ENCODE results near the gene HCN4. TPM values are rescaled to one million over a fixed set of nuclear protein-coding genes. Genes with fewer than 3 reads are reported as not detected.

Gene HCN4
- total and polyA plus RNA-seq, 2 of the 8 experiments (the other 6 are each of a cell fraction or from before 2014, with no cell fraction given) = 3.7 to 8.5 TPM

GRCh38 chr15:73341886-73342600 is 26.7 kb downstream of the HCN4 start:
- CTCF ChIA-PET (ENCODE audit: partially characterized antibody) = interaction anchor here (0.6 to 1.3 kb wide), 2 partner anchors 224 to 357 kb away, joined by 3 to 4 read pairs; no protein-coding TSS in a partner anchor
- no peaks in the 10 kb centered on the region for H3K4me1 ChIP-seq (replicated peaks in 1 of 4; ENCODE audit: control insufficient read depth in 3 of 4, insufficient read depth in 4 of 4, low read length in 3 of 4)
- H2AFZ ChIP-seq (ENCODE audit: low read length) = no peak overlapping the region
- no peak overlapping the region for H3K18ac ChIP-seq (ENCODE audit: extremely low read depth, low read length)
- no peak overlapping the region for H4K8ac ChIP-seq (ENCODE audit: extremely low read depth, insufficient read depth, low read length)
- H3K79me1 ChIP-seq (ENCODE audit: low read depth, low read length) = peaks cover 9% of the 10 kb centered on the region
- DNase-seq (ENCODE audit: low read depth in 1 of 2, low spot score in 2 of 2) (no peak), FAIRE-seq (no peak)
- POLR2A ChIA-PET (ENCODE audit: partially characterized antibody) = no interaction called here
- no peak overlapping the region for H4K91ac ChIP-seq (replicated peaks; ENCODE audit: insufficient read length, low read length)
- H2BK12ac ChIP-seq (ENCODE audit: low read depth, low read length) = no peak overlapping the region
- H3K4me2 ChIP-seq (ENCODE audit: insufficient read depth in 1 of 2, low read depth in 2 of 2, low read length in 2 of 2) = no peak overlapping the region
- no peak overlapping the region for H3K9ac ChIP-seq (replicated peaks in 1 of 4; ENCODE audit: extremely low read depth in 1 of 4, low read depth in 3 of 4, low read length in 3 of 4)
- H3K27me3 ChIP-seq (replicated peaks in 1 of 4; ENCODE audit: control insufficient read depth in 3 of 4, extremely low read depth in 1 of 4, insufficient read depth in 3 of 4, low read length in 3 of 4) = no peaks in the 10 kb centered on the region
- H3K4me3 ChIP-seq (ENCODE audit: extremely low read depth in 1 of 4, insufficient read depth in 2 of 4, low read depth in 3 of 4, low read length in 4 of 4) = no peak overlapping the region
- no peak overlapping the region for H3K14ac ChIP-seq (ENCODE audit: insufficient read length)
- no peak overlapping the region for H2AK5ac ChIP-seq (ENCODE audit: low read depth, low read length)
- H2BK20ac ChIP-seq (ENCODE audit: low read length) = no peak overlapping the region
- no peak overlapping the region for H2BK15ac ChIP-seq (ENCODE audit: low read length)
- WGBS, 2 experiments (ENCODE audit: extremely low coverage in 1 of 2, insufficient coverage in 1 of 2, insufficient read length in 1 of 2, insufficient replicate concordance in 2 of 2, low coverage in 1 of 2, low lambda C conversion rate in 2 of 2, missing lambda C conversion rate in 1 of 2) = 94% methylated on average over 14 of the region's 14 CpGs; no CpG with 5 or more reads in 1 of the 2 experiments
- H3K9me3 ChIP-seq (ENCODE audit: insufficient read depth in 2 of 2, low read depth in 1 of 2, low read length in 1 of 2) = peaks cover 0 to 3% of the 10 kb centered on the region in 2 experiments; a peak in 1 of 4 replicates
- H3K4ac ChIP-seq (replicated peaks; ENCODE audit: insufficient read length, low read depth, low read length) = no peak overlapping the region
- no peak overlapping the region for H4K5ac ChIP-seq (ENCODE audit: insufficient read length, low read depth, low read length)
- no peak overlapping the region for H3K56ac ChIP-seq (replicated peaks; ENCODE audit: insufficient read length, low read depth, low read length)
- H3K27ac ChIP-seq (ENCODE audit: low read depth, low read length) = no peak overlapping the region
- H2BK5ac ChIP-seq (ENCODE audit: low read depth, low read length) = no peak overlapping the region; the same call in 1 of the 2 replicates
- H3K23me2 ChIP-seq (ENCODE audit: low read depth, low read length) = no peaks in the 10 kb centered on the region
- H3K79me2 ChIP-seq (ENCODE audit: control insufficient read depth in 1 of 2, insufficient read depth in 2 of 2, low read length in 2 of 2) = peaks cover 0 to 30% of the 10 kb centered on the region in 2 experiments; a peak in 3 of 4 replicates
- no peak overlapping the region for H3K23ac ChIP-seq (ENCODE audit: insufficient read length)
- peaks cover 2 to 9% (median 6%) of the 10 kb centered on the region in 4 experiments; a peak in 6 of 8 replicates for H3K36me3 ChIP-seq (ENCODE audit: control insufficient read depth in 2 of 4, insufficient read depth in 4 of 4, low read length in 3 of 4)
- H2BK120ac ChIP-seq (replicated peaks; ENCODE audit: low read depth, low read length) = no peak overlapping the region
- peaks cover 4 to 19% of the 10 kb centered on the region in 2 experiments for H4K20me1 ChIP-seq (replicated peaks in 1 of 2; ENCODE audit: control insufficient read depth in 1 of 2, insufficient read depth in 2 of 2, low read length in 2 of 2)
- TF ChIP-seq BRCA1 (IDR thresholded peaks at IDR 0.05; ENCODE audit: low read depth, low read length) (no peak), RFX5 (IDR thresholded peaks at IDR 0.05; ENCODE audit: borderline replicate concordance, low read depth, low read length) (no peak), TEAD4 (IDR thresholded peaks at IDR 0.05; ENCODE audit: low read depth, low read length) (no peak), CBX5 (IDR thresholded peaks at IDR 0.05; ENCODE audit: low read depth, low read length) (no peak), SP1 (IDR thresholded peaks at IDR 0.05; ENCODE audit: low read depth, low read length) (no peak), SAP30 (IDR thresholded peaks at IDR 0.05; ENCODE audit: insufficient read depth, insufficient replicate concordance, low read length) (no peak), CTCF (IDR thresholded peaks at IDR 0.05; ENCODE audit: control extremely low read depth in 1 of 3, insufficient read depth in 1 of 3, low read depth in 1 of 3, low read length in 3 of 3) (no peak), SP4 (IDR thresholded peaks at IDR 0.05; ENCODE audit: low read length) (no peak), KDM4A (IDR thresholded peaks at IDR 0.05; ENCODE audit: low read depth, low read length, severe bottlenecking) (no peak), HDAC6 (IDR thresholded peaks at IDR 0.05; ENCODE audit: low read depth, low read length) (no peak)
